ENCODE measurements around the gene SENP2. TPM values are rescaled to one million over a fixed set of nuclear protein-coding genes. Genes with fewer than 3 reads are reported as not detected.

Gene SENP2
- total RNA-seq, 3 donors from 2014 or later = 27.1 to 40.5 (median 28.4) TPM

DNA sequence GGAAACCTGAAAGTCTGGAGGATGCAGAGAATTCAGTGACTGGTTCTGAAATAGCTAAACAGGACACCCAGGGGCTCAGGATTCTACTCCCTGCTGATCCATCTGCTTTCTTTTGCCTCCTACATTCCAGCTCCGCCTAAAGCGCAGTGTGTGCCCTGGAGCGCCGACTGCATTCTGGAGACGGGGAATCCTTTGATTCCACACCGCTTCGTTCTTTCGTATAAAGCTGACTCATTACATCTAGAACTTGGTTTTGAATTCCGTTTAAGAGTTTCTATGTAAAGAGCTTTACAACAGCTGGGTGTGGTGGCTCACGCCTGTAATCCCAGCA lies 61.8 kb downstream of the SENP2 start:
- no peaks in the 10 kb centered on the region for H3K4me1 ChIP-seq (ENCODE audit: low read depth)
- no peak for ATAC-seq
- H3K36me3 ChIP-seq (ENCODE audit: low read depth) = no peaks in the 10 kb centered on the region
- DNase-seq = no peak
- no peak overlapping the region for H3K4me3 ChIP-seq
- TF ChIP-seq, protein P1, sequence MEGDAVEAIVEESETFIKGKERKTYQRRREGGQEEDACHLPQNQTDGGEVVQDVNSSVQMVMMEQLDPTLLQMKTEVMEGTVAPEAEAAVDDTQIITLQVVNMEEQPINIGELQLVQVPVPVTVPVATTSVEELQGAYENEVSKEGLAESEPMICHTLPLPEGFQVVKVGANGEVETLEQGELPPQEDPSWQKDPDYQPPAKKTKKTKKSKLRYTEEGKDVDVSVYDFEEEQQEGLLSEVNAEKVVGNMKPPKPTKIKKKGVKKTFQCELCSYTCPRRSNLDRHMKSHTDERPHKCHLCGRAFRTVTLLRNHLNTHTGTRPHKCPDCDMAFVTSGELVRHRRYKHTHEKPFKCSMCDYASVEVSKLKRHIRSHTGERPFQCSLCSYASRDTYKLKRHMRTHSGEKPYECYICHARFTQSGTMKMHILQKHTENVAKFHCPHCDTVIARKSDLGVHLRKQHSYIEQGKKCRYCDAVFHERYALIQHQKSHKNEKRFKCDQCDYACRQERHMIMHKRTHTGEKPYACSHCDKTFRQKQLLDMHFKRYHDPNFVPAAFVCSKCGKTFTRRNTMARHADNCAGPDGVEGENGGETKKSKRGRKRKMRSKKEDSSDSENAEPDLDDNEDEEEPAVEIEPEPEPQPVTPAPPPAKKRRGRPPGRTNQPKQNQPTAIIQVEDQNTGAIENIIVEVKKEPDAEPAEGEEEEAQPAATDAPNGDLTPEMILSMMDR (IDR thresholded peaks at IDR 0.05) = no peak
- intact Hi-C loops (cut with DNase I, micrococcal nuclease) = no loop called here
- no peaks in the 10 kb centered on the region for H3K9me3 ChIP-seq

DNA sequence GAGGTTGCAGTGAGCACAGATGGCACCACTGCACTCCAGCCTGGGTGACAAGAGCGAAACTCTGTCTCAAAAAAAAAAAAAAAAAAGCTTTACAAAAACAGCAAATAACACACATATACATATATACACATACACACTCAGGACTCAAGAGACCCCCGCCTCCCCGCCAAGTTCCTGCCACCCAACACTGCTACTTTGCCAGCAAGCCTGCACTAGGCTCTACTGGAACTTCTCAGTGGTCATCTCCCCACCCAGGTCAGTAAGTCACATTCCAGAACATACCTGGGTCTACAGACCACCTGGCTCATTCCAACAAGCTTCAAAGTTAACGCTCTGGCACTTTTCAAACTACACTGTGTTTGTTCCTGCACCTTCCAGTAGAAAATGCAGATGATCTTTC lies 62.3 kb downstream of the SENP2 start:
- Histone ChIP-seq H3K4me3 (no peak overlapping the region), H3K36me3 (ENCODE audit: low read depth) (no peaks in the 10 kb centered on the region), H3K9me3 (no peaks in the 10 kb centered on the region), H3K4me1 (ENCODE audit: low read depth) (no peaks in the 10 kb centered on the region)
- DNase-seq = no peak
- TF ChIP-seq, protein P1 (IDR thresholded peaks at IDR 0.05) = no peak
- intact Hi-C loops (cut with DNase I, micrococcal nuclease) = no loop called here
- ATAC-seq = no peak

DNA sequence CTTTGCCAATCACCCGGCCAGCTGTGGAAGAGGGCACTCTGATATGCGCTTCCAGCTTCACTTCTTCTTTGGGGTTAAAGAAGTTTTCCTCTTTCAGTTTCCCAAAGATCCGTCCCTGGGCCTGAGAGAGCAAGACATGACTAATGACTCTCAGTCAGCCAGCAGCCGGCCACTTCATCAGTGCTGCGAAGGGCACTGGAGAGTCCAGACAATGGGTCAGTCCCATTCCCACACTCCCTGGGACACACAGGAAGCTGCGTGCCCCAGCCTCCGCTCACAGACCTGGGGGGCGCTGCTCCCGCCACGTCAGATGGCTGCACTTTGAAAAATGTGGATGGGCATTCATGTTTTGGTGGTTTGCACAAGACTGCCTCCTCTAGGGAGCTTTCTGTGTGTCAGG lies 63.3 kb downstream of the SENP2 start:
- ATAC-seq (no peak), DNase-seq (no peak)
- TF ChIP-seq, protein P1 (IDR thresholded peaks at IDR 0.05) = no peak
- Histone ChIP-seq H3K4me1 (ENCODE audit: low read depth) (no peaks in the 10 kb centered on the region), H3K9me3 (no peaks in the 10 kb centered on the region), H3K4me3 (no peak overlapping the region), H3K36me3 (ENCODE audit: low read depth) (no peaks in the 10 kb centered on the region)
- intact Hi-C loops (cut with DNase I, micrococcal nuclease) = no loop called here

DNA sequence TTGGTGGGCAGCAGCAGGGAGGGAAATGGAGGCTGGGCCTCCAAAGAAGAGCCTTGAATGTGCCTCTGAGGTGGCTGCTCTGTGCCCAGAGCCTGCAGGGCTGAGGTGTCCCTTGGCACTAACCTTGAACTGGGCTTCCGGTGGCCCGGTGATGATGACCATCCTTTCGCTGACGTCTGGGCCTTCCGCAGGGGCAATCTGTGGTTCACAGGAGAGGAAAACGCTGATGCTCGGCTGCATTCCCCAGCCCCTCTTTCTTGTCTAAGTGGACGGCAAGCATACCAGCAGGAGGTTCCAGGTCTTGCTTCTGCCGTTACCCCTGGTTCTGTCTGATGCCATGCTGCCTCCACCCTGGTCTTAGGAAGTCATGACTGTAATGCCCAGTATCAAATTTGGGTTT lies 65.9 kb downstream of the SENP2 start:
- no peak for ATAC-seq
- TF ChIP-seq, protein P1 (IDR thresholded peaks at IDR 0.05) = no peak
- H3K4me3 ChIP-seq = no peak overlapping the region
- H3K9me3 ChIP-seq = no peaks in the 10 kb centered on the region
- H3K36me3 ChIP-seq (ENCODE audit: low read depth) = no peaks in the 10 kb centered on the region
- DNase-seq = no peak
- no peaks in the 10 kb centered on the region for H3K4me1 ChIP-seq (ENCODE audit: low read depth)
- intact Hi-C loops (cut with DNase I, micrococcal nuclease) = no loop called here

DNA sequence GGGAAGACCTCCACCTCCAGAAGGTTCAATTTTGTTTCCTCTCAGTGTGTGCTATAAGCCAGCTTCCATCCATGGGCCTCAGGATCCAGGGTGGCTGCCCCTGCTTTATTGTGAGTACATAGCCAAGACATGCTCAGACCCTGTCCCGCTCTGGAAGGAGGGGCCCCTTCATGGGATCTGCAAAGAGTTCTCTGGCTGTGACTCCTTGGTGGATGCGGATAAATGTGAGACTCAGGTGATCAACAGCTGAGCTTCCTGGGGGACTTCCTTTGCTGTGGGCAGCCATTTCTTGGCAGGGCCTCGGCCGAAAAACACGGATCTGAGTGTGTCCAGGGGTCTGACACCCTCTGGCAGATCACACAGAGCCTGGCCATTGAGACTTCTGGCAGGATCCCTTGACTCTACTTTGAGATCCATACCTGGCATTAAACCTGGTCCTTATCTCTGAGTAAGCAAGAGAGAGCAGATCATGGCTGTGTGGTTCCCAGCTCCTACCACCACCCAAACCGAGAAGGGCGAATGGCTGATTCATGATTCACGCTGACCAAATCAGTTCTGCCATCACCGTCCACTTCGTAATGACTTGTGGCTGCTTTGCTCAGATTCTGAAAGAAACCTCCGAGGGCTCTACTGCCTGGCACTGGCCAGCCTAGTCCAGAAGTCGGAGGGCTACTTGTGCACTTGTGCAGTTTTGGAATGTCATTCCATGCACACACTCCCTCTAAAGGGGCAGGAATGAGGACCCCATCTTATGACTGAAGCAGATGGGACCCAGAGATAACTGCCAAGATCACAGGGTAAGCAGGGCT lies 68.1 kb downstream of the SENP2 start:
- Histone ChIP-seq H3K36me3 (ENCODE audit: low read depth) (no peaks in the 10 kb centered on the region), H3K9me3 (no peaks in the 10 kb centered on the region), H3K4me1 (ENCODE audit: low read depth) (no peaks in the 10 kb centered on the region), H3K4me3 (no peak overlapping the region)
- TF ChIP-seq, protein P1 (IDR thresholded peaks at IDR 0.05) = no peak
- ATAC-seq (no peak), DNase-seq (no peak)
- intact Hi-C loops (cut with DNase I, micrococcal nuclease) = no loop called here

DNA sequence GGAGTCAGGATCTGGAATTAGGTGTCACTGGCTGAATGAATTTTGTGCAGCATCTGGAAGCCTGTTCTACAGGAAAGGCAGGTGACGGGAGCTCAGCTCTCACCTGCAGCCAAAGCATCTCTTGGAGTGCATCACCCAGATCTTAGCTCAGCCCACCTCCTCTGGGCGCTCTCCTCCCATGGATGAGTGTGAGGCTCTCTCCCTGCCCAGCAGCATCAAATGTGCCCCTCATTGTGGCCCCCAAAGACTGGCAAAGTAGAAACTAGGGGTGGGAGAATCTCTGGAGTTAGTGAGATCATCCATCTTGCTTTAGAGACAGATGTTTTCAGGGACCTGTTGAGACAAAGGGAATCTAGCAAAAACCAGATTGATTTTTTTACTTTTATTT lies 68.7 kb downstream of the SENP2 start:
- DNase-seq = no peak
- no peaks in the 10 kb centered on the region for H3K36me3 ChIP-seq (ENCODE audit: low read depth)
- H3K4me3 ChIP-seq = no peak overlapping the region
- H3K4me1 ChIP-seq (ENCODE audit: low read depth) = peaks cover 1% of the 10 kb centered on the region
- no peak for ATAC-seq
- no peaks in the 10 kb centered on the region for H3K9me3 ChIP-seq
- intact Hi-C loops (cut with DNase I, micrococcal nuclease) = no loop called here
- TF ChIP-seq, protein P1 (IDR thresholded peaks at IDR 0.05) = no peak
